CD4-positive, CD25-positive, alpha-beta regulatory T cell (primary cell): ENCODE results near the gene PRKCI. TPM values are rescaled to one million over a fixed set of nuclear protein-coding genes. Genes with fewer than 3 reads are reported as not detected.

Experiments
- ATAC-seq, 2 donors: fragments of 150-1000 bp; cut with Tn5 transposase; one replicate each; pipeline ENCODE4 v1.10.0; 2021; ENCODE audit warnings: low read depth in 2 of 2, moderate number of reproducible peaks in 2 of 2, moderate library complexity in 1 of 2
- DNase-seq, 3 donors: peaks; one replicate each; pipeline versions ENCODE4 v3.0.0 to v3.0.0-alpha.2; 2012 to 2022; ENCODE audit warnings: mixed read lengths in 1 of 3
- H3K27ac ChIP-seq: one replicate; pipeline ENCODE4 v1.7.0; 2013; ENCODE audit warnings: mild to moderate bottlenecking, low read length; ENCODE audit not compliant: insufficient read depth, poor library complexity, severe bottlenecking
- H3K27me3 ChIP-seq: one replicate; pipeline ENCODE4 v1.7.0; 2013; ENCODE audit warnings: low read length; ENCODE audit not compliant: control insufficient read depth, insufficient read depth
- H3K36me3 ChIP-seq: one replicate; pipeline ENCODE4 v1.7.0; 2013; ENCODE audit warnings: mild to moderate bottlenecking, low read length, moderate library complexity; ENCODE audit not compliant: control insufficient read depth, insufficient read depth
- H3K4me1 ChIP-seq: 2 replicates; pipeline ENCODE4 v1.7.0; 2013; ENCODE audit warnings: mild to moderate bottlenecking, low read length; ENCODE audit not compliant: insufficient read depth, control insufficient read depth, poor library complexity, severe bottlenecking
- H3K4me3 ChIP-seq: one replicate; pipeline ENCODE4 v1.7.0; 2013; ENCODE audit warnings: low read depth, mild to moderate bottlenecking, low read length, moderate library complexity
- H3K9me3 ChIP-seq, 2 experiments: 1 replicate in 1 of 2; 2 replicates in 1 of 2; pipeline ENCODE4 v1.7.0; 2013; ENCODE audit warnings: low read length in 2 of 2, mild to moderate bottlenecking in 1 of 2, moderate library complexity in 1 of 2; ENCODE audit not compliant: control insufficient read depth in 2 of 2
- H3K27ac Mint-ChIP-seq, 3 donors: one replicate each; pipeline ENCODE4 v1.8.0; 2020 to 2022; ENCODE audit warnings: mild to moderate bottlenecking in 3 of 3, mixed read lengths in 3 of 3, moderate library complexity in 2 of 3
- H3K27me3 Mint-ChIP-seq: one replicate; pipeline ENCODE4 v1.8.0; 2022; ENCODE audit warnings: mild to moderate bottlenecking, mixed read lengths
- H3K36me3 Mint-ChIP-seq: one replicate; pipeline ENCODE4 v1.8.0; 2020; ENCODE audit warnings: mixed read lengths
- H3K4me1 Mint-ChIP-seq, 4 donors: one replicate each; pipeline ENCODE4 v1.8.0; 2020 to 2022; ENCODE audit warnings: mixed read lengths in 4 of 4, mild to moderate bottlenecking in 1 of 4
- H3K4me3 Mint-ChIP-seq, 4 donors: one replicate each; pipeline ENCODE4 v1.8.0; 2020 to 2022; ENCODE audit warnings: mild to moderate bottlenecking in 4 of 4, mixed read lengths in 4 of 4, moderate library complexity in 3 of 4
- H3K9me3 Mint-ChIP-seq, 7 donors: one replicate each; pipeline ENCODE4 v1.8.0; 2020 to 2022; ENCODE audit warnings: mixed read lengths in 7 of 7, mild to moderate bottlenecking in 3 of 7, moderate library complexity in 2 of 7
- polyA plus RNA-seq, 4 donors: library from polyadenylated mRNA; unstranded; fragments of 300-500 nt; fragmentation: Illumina TruSeq; gene quantifications; one replicate each; pipeline ENCODE4 v1.2.3, GENCODE V29; 2021
- total RNA-seq: library from RNA; stranded (reverse); gene quantifications from one replicate; pipeline ENCODE4 v1.2.3, GENCODE V29; 2022

PRKCI gene
- total and polyA plus RNA-seq, 5 donors from 2014 or later, result 14.1 to 20.8 (median 18.6) TPM

DNA sequence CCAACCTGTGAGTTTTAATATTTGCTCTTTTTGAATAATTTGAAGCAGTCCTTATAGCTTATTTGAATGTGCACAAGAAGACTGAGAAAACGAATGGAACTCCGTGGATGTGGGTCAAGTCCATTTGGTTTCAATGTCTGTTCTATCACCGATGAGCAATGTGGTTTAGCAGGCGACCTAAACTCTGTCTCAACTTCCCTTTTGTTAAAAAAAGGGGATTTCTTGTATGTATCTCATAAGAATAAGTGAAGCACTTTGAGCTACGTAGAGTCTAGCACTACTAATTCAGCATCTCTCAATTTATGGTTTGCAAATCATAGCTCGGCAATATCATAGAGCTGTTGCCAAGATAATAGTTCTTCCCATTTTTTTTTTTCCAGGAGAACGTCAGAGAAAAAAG, 130.7 kb downstream of the PRKCI start:
- DNase-seq (no peak), ATAC-seq (no peak)
- Mint-ChIP-seq H3K27ac (no peak overlapping the region), H3K27me3 (peaks cover 14% of the 10 kb centered on the region), H3K36me3 (no peaks in the 10 kb centered on the region), H3K4me3 (no peak overlapping the region), H3K9me3 (no peaks in the 10 kb centered on the region), H3K4me1 (peaks cover 6 to 28% (median 15%) of the 10 kb centered on the region in 4 donors)
- H3K4me1 ChIP-seq, result peaks cover 13% of the 10 kb centered on the region
- no peaks in the 10 kb centered on the region for H3K36me3 ChIP-seq
- H3K27me3 ChIP-seq, result no peaks in the 10 kb centered on the region
- no peak overlapping the region for H3K4me3 ChIP-seq
- no peaks in the 10 kb centered on the region for H3K9me3 ChIP-seq
- H3K27ac ChIP-seq, result no peak overlapping the region

DNA sequence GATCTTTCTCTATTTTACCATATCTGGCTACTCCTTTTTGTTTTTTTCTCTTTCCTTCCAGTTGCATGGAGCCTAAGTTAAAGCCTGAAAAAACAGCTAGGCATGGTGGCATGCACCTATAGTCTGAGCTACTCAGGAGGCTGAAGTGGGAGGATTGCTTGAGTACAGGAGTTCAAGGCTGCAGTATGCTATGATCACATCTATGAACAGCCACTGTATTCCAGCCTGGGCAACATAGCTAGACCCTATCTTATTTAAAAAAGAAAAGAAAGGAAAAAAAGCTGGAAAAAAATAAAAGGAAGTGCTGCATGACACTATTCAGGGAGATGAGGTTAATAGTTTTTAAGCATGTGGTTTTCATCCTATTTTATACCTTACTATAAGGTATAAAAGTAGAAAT, 131.3 kb downstream of the PRKCI start:
- H3K27me3 Mint-ChIP-seq, result peaks cover 17% of the 10 kb centered on the region
- H3K4me1 Mint-ChIP-seq, result peaks cover 8 to 32% (median 17%) of the 10 kb centered on the region in 4 donors
- no peaks in the 10 kb centered on the region for H3K9me3 ChIP-seq
- ATAC-seq (no peak), DNase-seq (no peak)
- H3K27ac Mint-ChIP-seq, result no peak overlapping the region
- no peak overlapping the region for H3K4me3 ChIP-seq
- no peaks in the 10 kb centered on the region for H3K9me3 Mint-ChIP-seq
- no peaks in the 10 kb centered on the region for H3K36me3 Mint-ChIP-seq
- no peak overlapping the region for H3K27ac ChIP-seq
- H3K36me3 ChIP-seq, result no peaks in the 10 kb centered on the region
- H3K4me1 ChIP-seq, result peaks cover 18% of the 10 kb centered on the region
- H3K27me3 ChIP-seq, result no peaks in the 10 kb centered on the region
- peak overlapping the region in 1 of 4 donors; percentile 16 for H3K4me3 Mint-ChIP-seq

GRCh38 chr3:170354760-170355159, 132.5 kb downstream of the PRKCI start:
- no peaks in the 10 kb centered on the region for H3K9me3 ChIP-seq
- H3K27me3 Mint-ChIP-seq, result peaks cover 21% of the 10 kb centered on the region
- H3K27ac Mint-ChIP-seq, result no peak overlapping the region
- DNase-seq, result no peak
- no peaks in the 10 kb centered on the region for H3K9me3 Mint-ChIP-seq
- no peaks in the 10 kb centered on the region for H3K36me3 Mint-ChIP-seq
- no peak for ATAC-seq
- peaks cover 23% of the 10 kb centered on the region for H3K4me1 ChIP-seq
- H3K4me1 Mint-ChIP-seq, result peaks cover 18 to 35% (median 26%) of the 10 kb centered on the region in 4 donors
- peak overlapping the region; percentile 6 to 84 (median 42) for H3K4me3 Mint-ChIP-seq
- no peak overlapping the region for H3K4me3 ChIP-seq
- H3K27ac ChIP-seq, result no peak overlapping the region
- no peaks in the 10 kb centered on the region for H3K36me3 ChIP-seq
- no peaks in the 10 kb centered on the region for H3K27me3 ChIP-seq

Other genes starting within 250 kb of the PRKCI start
- gene GPR160, start 184.4 kb upstream of the PRKCI start, total RNA-seq, result 0.37 TPM
- 1 to 10 TPM; 1.5 to 6.2 (median 4.4) TPM for gene GPR160, start 184.4 kb upstream of the PRKCI start, polyA plus RNA-seq
- 177 TPM for gene PHC3, start 40.7 kb upstream of the PRKCI start, total RNA-seq
- gene PHC3, start 40.7 kb upstream of the PRKCI start, polyA plus RNA-seq, result 10 to 100 TPM; 38.5 to 50.1 (median 42.7) TPM
- gene SKIL, start 135.3 kb downstream of the PRKCI start, total RNA-seq, result 50.4 TPM
- gene SKIL, start 135.3 kb downstream of the PRKCI start, polyA plus RNA-seq, result 1 to 10 TPM; 2.0 to 5.4 (median 3.3) TPM
- not detected for gene CLDN11, start 196.4 kb downstream of the PRKCI start, total RNA-seq
- not detected for gene CLDN11, start 196.4 kb downstream of the PRKCI start, polyA plus RNA-seq